OCI-M2 (cell line): ENCODE measurements around the gene MGP.

ENCODE experiments used
- DNase-seq: peaks from one replicate; lab custom pipeline; 2025; ENCODE audit not compliant: unreplicated experiment; lab: John Stamatoyannopoulos, UW

MGP gene

DNA sequence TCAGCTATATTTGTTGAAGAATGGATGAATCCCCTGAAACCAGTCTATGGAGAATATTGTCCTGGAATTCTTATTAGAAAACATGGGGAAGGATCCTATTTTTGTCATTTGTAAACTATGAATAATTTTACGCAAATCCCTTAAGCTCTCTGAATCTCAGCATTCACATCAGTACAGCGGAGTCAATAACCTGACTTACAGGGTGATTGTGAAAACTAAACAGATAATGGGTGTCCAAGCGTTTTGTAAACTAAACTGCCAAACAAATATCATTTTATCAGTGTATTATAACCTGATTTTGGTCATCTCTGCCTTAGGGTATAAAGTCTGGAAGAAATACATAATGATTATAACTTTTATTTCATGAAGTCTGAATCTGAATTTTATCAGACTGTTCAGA is 52.3 kb downstream of the MGP start:
- DNase-seq, result no peak
